ENCODE data around the gene DTNBP1.

The DTNBP1 gene

DNA sequence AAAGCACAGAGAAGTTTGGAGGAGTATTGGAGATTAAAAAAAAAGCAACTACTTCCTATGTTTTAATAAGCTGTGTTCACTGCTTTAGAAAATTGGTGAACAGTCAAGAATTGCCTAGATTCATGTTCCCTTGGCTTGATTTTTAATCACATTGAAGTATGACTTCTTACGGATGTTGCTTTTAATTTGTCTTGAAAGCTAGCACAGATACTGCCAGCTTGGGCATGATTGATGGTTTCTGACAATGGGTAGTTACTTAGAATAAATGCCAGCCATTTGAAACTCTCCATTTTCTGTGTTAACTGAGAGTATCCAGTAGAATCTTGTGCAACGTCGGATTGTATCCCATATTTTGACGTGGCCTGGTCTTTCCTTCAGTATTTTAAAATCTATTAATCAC lies 178.0 kb downstream of the DTNBP1 start:
- in situ Hi-C loops (cut with MboI; ENCODE audit: low sequenced_read_pairs, unreplicated experiment): loop anchor here (25.0 kb wide), 1 partner anchor 1273 kb away; no protein-coding TSS in a partner anchor
- TF ChIP-seq, protein P1, sequence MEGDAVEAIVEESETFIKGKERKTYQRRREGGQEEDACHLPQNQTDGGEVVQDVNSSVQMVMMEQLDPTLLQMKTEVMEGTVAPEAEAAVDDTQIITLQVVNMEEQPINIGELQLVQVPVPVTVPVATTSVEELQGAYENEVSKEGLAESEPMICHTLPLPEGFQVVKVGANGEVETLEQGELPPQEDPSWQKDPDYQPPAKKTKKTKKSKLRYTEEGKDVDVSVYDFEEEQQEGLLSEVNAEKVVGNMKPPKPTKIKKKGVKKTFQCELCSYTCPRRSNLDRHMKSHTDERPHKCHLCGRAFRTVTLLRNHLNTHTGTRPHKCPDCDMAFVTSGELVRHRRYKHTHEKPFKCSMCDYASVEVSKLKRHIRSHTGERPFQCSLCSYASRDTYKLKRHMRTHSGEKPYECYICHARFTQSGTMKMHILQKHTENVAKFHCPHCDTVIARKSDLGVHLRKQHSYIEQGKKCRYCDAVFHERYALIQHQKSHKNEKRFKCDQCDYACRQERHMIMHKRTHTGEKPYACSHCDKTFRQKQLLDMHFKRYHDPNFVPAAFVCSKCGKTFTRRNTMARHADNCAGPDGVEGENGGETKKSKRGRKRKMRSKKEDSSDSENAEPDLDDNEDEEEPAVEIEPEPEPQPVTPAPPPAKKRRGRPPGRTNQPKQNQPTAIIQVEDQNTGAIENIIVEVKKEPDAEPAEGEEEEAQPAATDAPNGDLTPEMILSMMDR (IDR thresholded peaks at IDR 0.05; ENCODE audit: borderline replicate concordance, control extremely low read depth, extremely low read depth, insufficient read depth, missing control alignments): no peak
- DNase-seq (ENCODE audit: low spot score): no peak

DNA sequence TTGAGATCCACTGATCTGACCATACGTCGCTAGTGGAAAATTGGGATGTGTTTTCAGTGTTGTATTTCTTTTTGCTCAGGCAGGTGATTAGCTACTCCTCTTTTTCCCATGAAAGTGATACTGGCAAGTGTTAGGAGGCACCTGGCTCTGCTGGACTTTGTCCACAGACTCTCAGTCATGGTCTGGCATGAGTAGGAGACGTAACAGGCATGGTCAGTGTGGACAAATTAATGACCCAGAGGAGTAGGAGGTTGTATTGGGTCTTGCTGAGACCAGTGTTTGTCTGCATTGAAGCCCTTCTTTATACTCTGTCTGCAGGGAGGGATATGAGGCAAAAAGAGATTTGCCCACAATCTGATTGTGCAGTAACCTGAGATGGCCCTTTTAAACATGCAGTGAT lies 178.7 kb downstream of the DTNBP1 start:
- DNase-seq (ENCODE audit: low spot score): no peak
- in situ Hi-C loops (cut with MboI; ENCODE audit: low sequenced_read_pairs, unreplicated experiment): loop anchor here (25.0 kb wide), 1 partner anchor 1272 kb away; no protein-coding TSS in a partner anchor
- TF ChIP-seq, protein P1 (IDR thresholded peaks at IDR 0.05; ENCODE audit: borderline replicate concordance, control extremely low read depth, extremely low read depth, insufficient read depth, missing control alignments): no peak

DNA sequence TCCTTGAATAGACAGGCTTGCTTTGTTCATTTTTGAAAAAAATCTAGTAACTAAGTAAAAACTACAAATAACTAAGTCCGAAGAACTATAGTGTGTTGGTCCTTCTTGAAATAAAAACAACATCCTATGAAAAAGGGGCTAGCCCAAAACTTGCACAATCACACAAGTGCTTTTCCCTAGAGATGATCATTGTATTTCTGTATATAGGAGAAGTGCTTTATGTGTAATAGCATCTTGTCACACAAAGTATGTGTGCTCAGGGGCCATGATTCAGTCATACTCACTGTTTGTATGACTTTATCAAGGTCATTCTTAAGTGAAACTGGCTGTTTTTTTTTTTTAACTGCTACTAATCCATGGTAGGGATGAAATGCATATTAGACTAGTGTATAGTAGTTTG lies 179.8 kb downstream of the DTNBP1 start:
- TF ChIP-seq, protein P1 (IDR thresholded peaks at IDR 0.05; ENCODE audit: borderline replicate concordance, control extremely low read depth, extremely low read depth, insufficient read depth, missing control alignments): no peak
- DNase-seq (ENCODE audit: low spot score): no peak
- in situ Hi-C loops (cut with MboI; ENCODE audit: low sequenced_read_pairs, unreplicated experiment): loop anchor here (25.0 kb wide), 1 partner anchor 1271 kb away; no protein-coding TSS in a partner anchor

DNA sequence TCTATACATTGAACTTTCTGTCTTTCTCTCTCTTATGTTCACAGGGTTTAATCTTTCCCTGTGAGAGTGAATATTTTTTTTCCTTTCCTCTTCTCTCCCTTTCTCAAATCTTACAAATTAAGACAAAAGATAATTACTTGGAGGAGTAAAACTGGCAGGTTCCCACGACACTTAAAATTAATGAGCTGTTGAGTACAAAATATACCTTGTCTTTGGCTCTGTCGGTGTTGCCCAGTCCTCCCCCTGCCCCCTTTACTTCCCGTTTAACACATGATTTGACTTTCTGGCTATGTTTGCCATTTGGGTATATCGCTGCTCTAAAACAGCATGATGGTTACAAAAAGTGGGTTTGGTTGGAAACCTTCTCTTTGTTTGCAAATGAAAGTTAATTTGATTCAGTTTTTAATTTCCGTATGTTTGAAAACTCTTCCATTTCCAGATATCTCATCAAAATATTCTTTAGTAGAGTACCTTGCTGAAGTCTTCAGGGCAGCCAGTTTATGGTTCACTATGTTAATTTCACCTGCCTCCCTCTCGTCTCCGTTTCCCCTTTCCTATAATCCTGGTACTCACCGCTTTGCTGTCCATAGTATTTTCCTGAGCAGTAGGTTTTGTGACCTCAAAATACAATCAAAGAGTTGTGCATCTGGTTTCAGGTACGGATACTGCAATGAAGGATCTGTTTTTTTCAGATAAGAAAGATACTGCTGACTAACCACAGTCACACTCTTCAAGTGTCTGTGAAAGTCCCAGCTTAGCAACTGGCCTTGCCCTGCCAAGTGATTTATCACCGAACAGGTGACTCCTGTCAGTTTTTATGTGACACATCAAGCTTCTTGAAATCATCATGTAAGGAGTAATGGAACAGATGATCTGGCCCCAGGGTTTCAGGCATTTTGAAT lies 181.2 kb downstream of the DTNBP1 start:
- peak; percentile 34 for DNase-seq (ENCODE audit: low spot score)
- TF ChIP-seq, protein P1 (IDR thresholded peaks at IDR 0.05; ENCODE audit: borderline replicate concordance, control extremely low read depth, extremely low read depth, insufficient read depth, missing control alignments): no peak
- in situ Hi-C loops (cut with MboI; ENCODE audit: low sequenced_read_pairs, unreplicated experiment): loop anchor here (25.0 kb wide), 1 partner anchor 1269 kb away; no protein-coding TSS in a partner anchor

DNA sequence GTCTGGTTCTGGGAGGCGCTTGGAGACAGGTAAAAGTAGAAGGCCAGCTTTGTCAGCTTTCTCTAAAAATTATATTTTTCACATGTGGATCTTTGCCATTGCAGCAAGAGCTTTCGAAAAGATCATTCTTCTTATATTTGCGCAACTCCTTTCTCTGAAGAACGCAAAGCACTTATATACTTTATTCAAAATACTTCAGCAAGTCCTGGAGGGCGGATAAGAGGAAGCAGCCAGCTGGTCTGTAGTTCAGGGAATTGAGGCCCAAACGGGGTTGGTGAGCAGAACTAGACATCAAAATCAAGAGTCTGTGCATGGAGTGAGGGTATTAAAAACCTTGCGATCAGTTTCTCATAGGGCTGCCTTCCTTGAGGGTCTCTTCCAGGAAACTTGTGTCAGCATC lies 182.3 kb downstream of the DTNBP1 start:
- TF ChIP-seq, protein P1 (IDR thresholded peaks at IDR 0.05; ENCODE audit: borderline replicate concordance, control extremely low read depth, extremely low read depth, insufficient read depth, missing control alignments): no peak
- in situ Hi-C loops (cut with MboI; ENCODE audit: low sequenced_read_pairs, unreplicated experiment): loop anchor here (25.0 kb wide), 1 partner anchor 1268 kb away; no protein-coding TSS in a partner anchor
- DNase-seq (ENCODE audit: low spot score): no peak

DNA sequence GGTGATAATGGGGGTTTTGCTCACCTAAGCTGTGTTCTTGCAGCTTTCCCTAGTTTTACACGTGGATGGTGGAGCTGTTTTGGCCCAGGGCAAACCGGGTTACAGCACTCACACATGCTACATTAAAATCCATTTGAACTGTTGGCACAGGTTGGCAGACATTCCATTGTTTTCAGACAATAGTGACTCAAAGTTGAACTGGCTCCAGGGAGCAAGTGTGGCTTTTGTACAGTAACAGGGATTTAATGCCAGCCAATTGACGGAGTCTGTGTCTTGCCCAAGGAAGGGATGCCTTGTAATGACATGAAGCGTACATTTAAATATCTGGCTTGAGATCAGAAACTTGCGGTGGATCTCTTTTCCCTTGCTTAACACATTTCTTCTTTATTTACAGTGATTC lies 183.1 kb downstream of the DTNBP1 start:
- no peak for DNase-seq (ENCODE audit: low spot score)

More for the DNA sequence above, 183.1 kb downstream of the DTNBP1 start:
- in situ Hi-C loops (cut with MboI; ENCODE audit: low sequenced_read_pairs, unreplicated experiment): loop anchor here (25.0 kb wide), 1 partner anchor 1267 kb away; no protein-coding TSS in a partner anchor
- TF ChIP-seq, protein P1 (IDR thresholded peaks at IDR 0.05; ENCODE audit: borderline replicate concordance, control extremely low read depth, extremely low read depth, insufficient read depth, missing control alignments): no peak

Measured in GM13976 (cell line).